Measurements from ENCODE around the gene ACTN4.

ACTN4 gene

DNA sequence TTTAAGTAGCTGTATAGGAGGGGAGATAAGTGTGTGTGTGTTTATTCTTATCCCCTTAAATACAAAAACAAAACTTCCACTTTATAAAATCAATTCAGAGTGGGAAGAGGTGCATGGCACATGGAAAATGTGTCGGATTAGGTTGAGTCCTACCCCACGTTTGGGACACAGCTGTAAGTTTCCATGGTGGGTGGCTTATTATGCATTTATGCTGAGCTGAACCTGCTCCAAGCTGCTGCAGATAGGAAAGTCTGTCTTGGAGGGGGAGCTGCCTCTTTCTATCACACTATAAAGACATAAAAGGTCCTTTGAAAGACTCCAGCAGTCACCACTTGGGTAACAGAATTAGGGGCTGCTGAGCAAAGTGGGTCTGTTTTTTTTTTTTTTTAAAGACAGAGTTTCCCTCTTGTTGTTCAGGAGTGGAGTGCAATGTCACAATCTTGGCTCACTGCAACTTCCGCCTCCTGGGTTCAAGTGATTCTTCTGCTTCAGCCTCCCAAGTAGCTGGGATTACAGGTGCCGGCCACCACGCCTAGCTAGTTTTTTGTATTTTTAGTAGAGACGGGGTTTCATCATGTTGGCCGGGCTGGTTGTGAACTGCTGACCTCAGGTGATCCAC, 15.2 kb downstream of the ACTN4 start:
- TF ChIP-seq CTCF (IDR thresholded peaks at IDR 0.05) = no peak

GRCh38 chr19:38663156-38663651, 15.8 kb downstream of the ACTN4 start:
- Histone ChIP-seq H3K4me3 (peak overlapping the region; percentile 50), H3K27ac (peak overlapping the region; percentile 81 to 99)
- DNase-seq (ENCODE audit: low spot score) = no peak
- TF ChIP-seq CTCF (IDR thresholded peaks at IDR 0.05) = no peak

More for the DNA sequence above, 15.2 kb downstream of the ACTN4 start:
- peak overlapping the region; percentile 50 for H3K4me3 ChIP-seq
- no peak for DNase-seq (ENCODE audit: low spot score)
- H3K27ac ChIP-seq = peak overlapping the region; percentile 81 to 99

GRCh38 chr19:38663957-38664502, 16.6 kb downstream of the ACTN4 start:
- Histone ChIP-seq H3K4me3 (peak overlapping the region; percentile 50), H3K27ac (peak overlapping the region; percentile 81 to 99)
- no peak for TF ChIP-seq CTCF (IDR thresholded peaks at IDR 0.05)
- DNase-seq (ENCODE audit: low spot score) = no peak

- H3K27ac ChIP-seq = peak overlapping the region; percentile 81 to 99
- TF ChIP-seq CTCF (IDR thresholded peaks at IDR 0.05) = no peak
- DNase-seq (ENCODE audit: low spot score) = no peak
- peak overlapping the region; percentile 50 for H3K4me3 ChIP-seq
These were observed 17.2 kb downstream of the ACTN4 start for GRCh38 chr19:38664503-38665211.

GRCh38 chr19:38665219-38665931, 17.9 kb downstream of the ACTN4 start:
- DNase-seq (ENCODE audit: low spot score) = no peak
- Histone ChIP-seq H3K4me3 (peak overlapping the region; percentile 50), H3K27ac (peak overlapping the region; percentile 81 to 99)
- no peak for TF ChIP-seq CTCF (IDR thresholded peaks at IDR 0.05)

DNA sequence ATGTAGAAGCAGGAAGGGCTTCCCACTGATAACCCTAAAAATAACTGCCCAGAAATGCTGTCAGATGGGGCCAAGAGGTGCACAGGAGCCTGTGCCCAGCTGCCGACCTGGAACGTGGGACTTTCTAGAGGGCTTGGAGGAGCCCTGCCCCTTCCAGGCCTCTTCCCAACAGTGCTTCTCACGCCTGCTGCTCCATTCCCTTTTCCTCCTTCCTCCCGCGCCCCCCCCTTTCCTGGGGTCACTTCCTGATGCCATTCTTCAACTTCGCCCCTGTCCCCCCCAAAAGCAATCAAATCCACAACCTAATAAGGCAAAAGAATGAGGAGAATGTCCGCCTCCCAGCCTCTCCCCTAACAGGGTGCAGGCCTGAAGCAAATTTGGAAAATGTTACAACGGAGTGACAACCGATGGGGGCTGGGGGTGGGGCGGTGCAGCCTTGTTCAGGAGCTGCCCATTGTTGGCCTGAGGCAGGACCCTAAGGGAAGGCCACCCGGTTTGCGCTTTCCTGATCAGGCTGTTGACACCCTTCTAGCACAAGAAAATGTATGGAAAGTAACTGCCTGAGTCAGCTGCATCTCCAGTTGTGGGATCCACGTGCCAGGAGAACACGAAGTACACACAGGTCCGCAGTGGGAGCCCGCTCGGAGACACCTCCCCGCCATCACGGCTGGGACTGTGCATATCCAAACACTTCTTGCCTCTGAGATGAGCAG, 18.7 kb downstream of the ACTN4 start:
- no peak for TF ChIP-seq CTCF (IDR thresholded peaks at IDR 0.05)
- H3K27ac ChIP-seq = peak overlapping the region; percentile 81 to 99
- peak overlapping the region; percentile 15 for H3K4me3 ChIP-seq
- peak; percentile 87 for DNase-seq (ENCODE audit: low spot score)
